ENCODE results near the gene ABLIM1. TPM values are rescaled to one million over a fixed set of nuclear protein-coding genes. Genes with fewer than 3 reads are reported as not detected.

ABLIM1 gene
- total RNA-seq, 1 donor from 2014 or later = 39.8 TPM

GRCh38 chr10:114396464-114396863 is 261.6 kb downstream of the ABLIM1 start:
- H3K36me3 ChIP-seq = no peaks in the 10 kb centered on the region
- no peak for DNase-seq (ENCODE audit: low spot score)
- no peak overlapping the region for H3K27ac Mint-ChIP-seq
- no peaks in the 10 kb centered on the region for H4K20me1 ChIP-seq (ENCODE audit: low read depth)
- H3K27me3 Mint-ChIP-seq (ENCODE audit: insufficient read depth, low read depth) = peaks cover 10% of the 10 kb centered on the region
- no peak overlapping the region for H3K4me3 Mint-ChIP-seq
- H2AFZ ChIP-seq (replicated peaks) = no peak overlapping the region
- H3K27ac ChIP-seq = no peak overlapping the region
- H3K36me3 Mint-ChIP-seq = no peaks in the 10 kb centered on the region
- peaks cover 14% of the 10 kb centered on the region for H3K27me3 ChIP-seq
- H3K4me3 ChIP-seq = no peak overlapping the region
- no peaks in the 10 kb centered on the region for H3K9me3 Mint-ChIP-seq
- H3K4me1 ChIP-seq = peaks cover 14% of the 10 kb centered on the region
- H3K4me1 Mint-ChIP-seq = peaks cover 57% of the 10 kb centered on the region
- H3K79me2 ChIP-seq (ENCODE audit: low read depth) = no peaks in the 10 kb centered on the region
- no peaks in the 10 kb centered on the region for H3K9me3 ChIP-seq (ENCODE audit: low read depth)
- H3K4me2 ChIP-seq = no peak overlapping the region
- no peak for TF ChIP-seq EZH2 (IDR thresholded peaks at IDR 0.05)
- TF ChIP-seq CTCF (IDR thresholded peaks at IDR 0.05) = no peak
- no peak for TF ChIP-seq EZH2phosphoT487 (IDR thresholded peaks at IDR 0.05)
- no peak overlapping the region for H3K9ac ChIP-seq
- no peaks in the 10 kb centered on the region for H3F3A ChIP-seq (ENCODE audit: low read depth)

- no peak overlapping the region for H3K9ac ChIP-seq
- no peaks in the 10 kb centered on the region for H3K36me3 ChIP-seq
- Mint-ChIP-seq H3K4me1 (peaks cover 49% of the 10 kb centered on the region), H3K27ac (no peak overlapping the region), H3K27me3 (ENCODE audit: insufficient read depth, low read depth) (peaks cover 8% of the 10 kb centered on the region), H3K36me3 (peaks cover 4% of the 10 kb centered on the region), H3K9me3 (no peaks in the 10 kb centered on the region), H3K4me3 (no peak overlapping the region)
- H3K27ac ChIP-seq = no peak overlapping the region
- peaks cover 14% of the 10 kb centered on the region for H3K4me1 ChIP-seq
- peaks cover 8% of the 10 kb centered on the region for H3K27me3 ChIP-seq
- no peak overlapping the region for H3K4me2 ChIP-seq
- H3K9me3 ChIP-seq (ENCODE audit: low read depth) = no peaks in the 10 kb centered on the region
- TF ChIP-seq EZH2 (IDR thresholded peaks at IDR 0.05) (no peak), EZH2phosphoT487 (IDR thresholded peaks at IDR 0.05) (no peak), CTCF (IDR thresholded peaks at IDR 0.05) (no peak)
- no peaks in the 10 kb centered on the region for H3K79me2 ChIP-seq (ENCODE audit: low read depth)
- H3F3A ChIP-seq (ENCODE audit: low read depth) = no peaks in the 10 kb centered on the region
- no peaks in the 10 kb centered on the region for H4K20me1 ChIP-seq (ENCODE audit: low read depth)
- H2AFZ ChIP-seq (replicated peaks) = no peak overlapping the region
- no peak overlapping the region for H3K4me3 ChIP-seq
- DNase-seq (ENCODE audit: low spot score) = no peak
These were observed 262.6 kb downstream of the ABLIM1 start for GRCh38 chr10:114395366-114396022.

- Mint-ChIP-seq H3K9me3 (no peaks in the 10 kb centered on the region), H3K4me3 (no peak overlapping the region), H3K27ac (no peak overlapping the region), H3K27me3 (ENCODE audit: insufficient read depth, low read depth) (peaks cover 8% of the 10 kb centered on the region), H3K36me3 (peaks cover 4% of the 10 kb centered on the region), H3K4me1 (peaks cover 41% of the 10 kb centered on the region)
- H4K20me1 ChIP-seq (ENCODE audit: low read depth) = no peaks in the 10 kb centered on the region
- H3K4me2 ChIP-seq = no peak overlapping the region
- no peak for DNase-seq (ENCODE audit: low spot score)
- no peak overlapping the region for H3K9ac ChIP-seq
- no peaks in the 10 kb centered on the region for H3K79me2 ChIP-seq (ENCODE audit: low read depth)
- H2AFZ ChIP-seq (replicated peaks) = no peak overlapping the region
- TF ChIP-seq CTCF (IDR thresholded peaks at IDR 0.05) (no peak), EZH2 (IDR thresholded peaks at IDR 0.05) (no peak), EZH2phosphoT487 (IDR thresholded peaks at IDR 0.05) (no peak)
- no peaks in the 10 kb centered on the region for H3F3A ChIP-seq (ENCODE audit: low read depth)
- no peaks in the 10 kb centered on the region for H3K36me3 ChIP-seq
- peaks cover 14% of the 10 kb centered on the region for H3K4me1 ChIP-seq
- H3K27ac ChIP-seq = no peak overlapping the region
- no peaks in the 10 kb centered on the region for H3K9me3 ChIP-seq (ENCODE audit: low read depth)
- H3K4me3 ChIP-seq = no peak overlapping the region
- H3K27me3 ChIP-seq = no peaks in the 10 kb centered on the region
These were observed 263.5 kb downstream of the ABLIM1 start for GRCh38 chr10:114394531-114394930.

Data from neural progenitor cell (in vitro differentiated cells).